RWPE2 (cell line): ENCODE results near the gene ADM5.
"Not testable (repeated sequence)": the region's sequence is repeated elsewhere in the genome, so short reads cannot be mapped to it uniquely, and the experiment has no call there.

Experiments used
- ATAC-seq: fragments of 200-7000 bp; cut with Tn5 transposase; 3 replicates; pipeline ENCODE4 v1.9.1; 2021; ENCODE audit warnings: low read depth
- DNase-seq: peaks from one replicate; pipeline ENCODE4 v3.0.0-alpha.2; 2020; ENCODE audit warnings: low spot score
- H3K27ac ChIP-seq: fragments of 450-650 bp; 2 replicates; pipeline ENCODE4 v1.5.1; 2017; ENCODE audit warnings: mild to moderate bottlenecking; ENCODE audit not compliant: poor library complexity, severe bottlenecking
- H3K27me3 ChIP-seq: fragments of 250-450 bp; sonication (Bioruptor Pico); 2 replicates; pipeline ENCODE4 v1.5.1; 2021; ENCODE audit warnings: mild to moderate bottlenecking, moderate library complexity; ENCODE audit not compliant: insufficient read depth, poor library complexity, severe bottlenecking
- H3K36me3 ChIP-seq: fragments of 250-450 bp; sonication (Bioruptor Pico); 2 replicates; pipeline ENCODE4 v1.5.1; 2020; ENCODE audit warnings: low read depth, mild to moderate bottlenecking, moderate library complexity
- H3K4me1 ChIP-seq: fragments of 250-450 bp; sonication (Bioruptor Pico); 2 replicates; pipeline ENCODE4 v1.5.1; 2021; ENCODE audit warnings: mild to moderate bottlenecking, moderate library complexity; ENCODE audit not compliant: insufficient read depth, poor library complexity, severe bottlenecking
- H3K4me3 ChIP-seq: fragments of 250-450 bp; sonication (Bioruptor Pico); 2 replicates; pipeline ENCODE4 v1.5.1; 2021; ENCODE audit warnings: mild to moderate bottlenecking, moderate library complexity; ENCODE audit not compliant: severe bottlenecking
- H3K9me3 ChIP-seq: fragments of 250-450 bp; sonication (Bioruptor Pico); 2 replicates; pipeline ENCODE4 v1.5.1; 2021; ENCODE audit warnings: mild to moderate bottlenecking, moderate library complexity; ENCODE audit not compliant: severe bottlenecking
- CTCF ChIP-seq: fragments of 450-650 bp; IDR thresholded peaks from one replicate; pipeline ENCODE4 v1.5.1; 2017; ENCODE audit warnings: mild to moderate bottlenecking, moderate library complexity; ENCODE audit not compliant: poor library complexity, severe bottlenecking

Gene ADM5

DNA sequence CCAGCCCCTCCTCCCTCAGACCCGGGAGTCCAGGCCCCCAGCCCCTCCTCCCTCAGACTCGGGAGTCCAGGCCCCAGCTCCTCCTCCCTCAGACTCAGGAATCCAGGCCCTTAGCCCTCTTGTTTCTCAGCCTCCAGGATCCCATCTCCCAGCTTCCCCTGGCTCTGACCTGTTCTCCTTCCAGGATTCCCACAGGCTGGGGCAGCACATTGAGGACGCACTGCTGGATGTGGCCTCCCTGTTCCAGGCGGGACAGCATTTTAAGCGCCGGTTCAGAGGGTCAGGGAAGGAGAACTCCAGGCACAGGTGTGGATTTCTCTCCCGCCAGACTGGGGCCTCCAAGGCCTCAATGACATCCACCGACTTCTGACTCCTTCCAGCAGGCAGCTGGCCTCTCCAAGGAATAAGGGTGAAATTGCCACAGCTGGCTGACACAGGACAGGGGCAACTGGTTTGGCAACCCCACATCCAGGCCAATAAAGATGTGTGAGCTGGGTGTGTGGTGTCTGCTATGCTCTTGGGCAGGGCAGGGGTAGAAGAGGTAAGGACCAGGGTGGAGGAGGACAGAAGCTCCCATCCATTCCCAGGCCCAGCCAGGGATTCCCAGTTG is 23.9 kb downstream of the ADM5 start:
- no peaks in the 10 kb centered on the region for H3K27me3 ChIP-seq
- no peak for ATAC-seq
- TF ChIP-seq CTCF: no peak
- no peaks in the 10 kb centered on the region for H3K36me3 ChIP-seq
- no peak for DNase-seq
- no peaks in the 10 kb centered on the region for H3K9me3 ChIP-seq
- no peak overlapping the region for H3K4me3 ChIP-seq
- H3K27ac ChIP-seq: no peak overlapping the region
- no peaks in the 10 kb centered on the region for H3K4me1 ChIP-seq

DNA sequence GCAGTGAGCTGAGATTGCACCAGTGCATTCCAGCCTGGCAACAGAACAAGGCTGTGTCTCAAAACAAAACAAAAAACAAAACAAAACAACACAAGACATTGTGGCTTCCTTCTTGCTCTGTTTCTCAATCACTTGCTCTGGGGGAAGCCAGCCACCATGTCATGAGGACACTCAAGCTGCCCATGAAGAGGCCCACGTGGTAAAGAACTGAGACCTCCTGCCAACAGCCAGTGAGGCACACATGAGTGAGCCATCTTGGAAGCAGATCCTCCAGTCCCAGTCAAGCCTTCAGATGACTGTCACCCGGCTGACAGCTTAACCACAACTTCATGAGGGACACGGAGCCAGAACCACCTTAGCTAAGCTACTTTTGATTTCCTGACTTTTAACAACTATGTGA is 26.8 kb downstream of the ADM5 start:
- Histone ChIP-seq H3K4me1 (no peaks in the 10 kb centered on the region), H3K4me3 (no peak overlapping the region), H3K36me3 (no peaks in the 10 kb centered on the region), H3K9me3 (no peaks in the 10 kb centered on the region), H3K27me3 (no peaks in the 10 kb centered on the region), H3K27ac (no peak overlapping the region)
- no peak for ATAC-seq
- DNase-seq: no peak
- TF ChIP-seq CTCF: no peak

GRCh38 chr19:49718511-49718910 is 29.1 kb downstream of the ADM5 start:
- Histone ChIP-seq H3K4me3 (no peak overlapping the region), H3K9me3 (no peaks in the 10 kb centered on the region), H3K27ac (no peak overlapping the region), H3K27me3 (no peaks in the 10 kb centered on the region), H3K36me3 (no peaks in the 10 kb centered on the region), H3K4me1 (no peaks in the 10 kb centered on the region)
- TF ChIP-seq CTCF: no peak
- DNase-seq (no peak), ATAC-seq (no peak)

GRCh38 chr19:49718991-49719390 is 29.6 kb downstream of the ADM5 start:
- ATAC-seq (no peak), DNase-seq (no peak)
- Histone ChIP-seq H3K27ac (no peak overlapping the region), H3K9me3 (no peaks in the 10 kb centered on the region), H3K36me3 (no peaks in the 10 kb centered on the region), H3K27me3 (no peaks in the 10 kb centered on the region), H3K4me1 (no peaks in the 10 kb centered on the region), H3K4me3 (no peak overlapping the region)
- TF ChIP-seq CTCF: no peak

GRCh38 chr19:49719420-49719819 is 30.0 kb downstream of the ADM5 start:
- not testable (repeated sequence) for H3K36me3 ChIP-seq, H3K4me1 ChIP-seq, H3K4me3 ChIP-seq

More at GRCh38 chr19:49719420-49719819, 30.0 kb downstream of the ADM5 start:
- not testable (repeated sequence) for DNase-seq, ATAC-seq, H3K27ac ChIP-seq, H3K27me3 ChIP-seq, H3K9me3 ChIP-seq
